Measurements from ENCODE around the gene STXBP1. TPM values are rescaled to one million over a fixed set of nuclear protein-coding genes. Genes with fewer than 3 reads are reported as not detected.

The STXBP1 gene
- polyA plus RNA-seq, 2 of the 4 experiments (the other 2 are of a cell fraction), result 13.3 to 22.6 TPM

DNA sequence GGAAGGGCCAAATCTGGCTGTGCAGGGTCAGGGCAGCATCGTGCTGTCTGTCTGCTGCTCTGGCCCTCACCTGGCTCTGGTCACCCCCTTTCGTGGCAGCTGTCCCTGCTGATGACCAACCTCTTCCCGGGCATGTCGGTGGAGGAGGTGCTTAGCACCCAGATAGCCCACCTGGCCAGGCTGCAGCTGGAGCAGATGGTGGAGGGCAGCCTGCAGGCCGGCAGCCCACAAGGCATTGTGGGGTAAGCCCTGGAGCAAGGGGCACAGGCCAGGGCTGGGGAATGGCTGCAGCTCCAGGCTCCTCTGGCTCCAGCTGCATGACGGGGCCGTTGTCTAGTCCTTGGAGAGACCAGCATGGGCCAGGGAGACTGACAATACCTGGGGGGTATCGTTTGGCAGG is 114.8 kb downstream of the STXBP1 start:
- WGBS (ENCODE audit: missing lambda C conversion rate), result 75% methylated on average over 8 of the region's 8 CpGs
- H3K4me1 ChIP-seq, result peaks cover 7% of the 10 kb centered on the region
- TF ChIP-seq RCOR1 (IDR thresholded peaks at IDR 0.05; ENCODE audit: low read depth, low read length), result no peak
- TF ChIP-seq TP53 (CRISPR knock-in tag; IDR thresholded peaks at IDR 0.05), result no peak
- no peak for TF ChIP-seq EP300 (IDR thresholded peaks at IDR 0.05)
- no peak for ATAC-seq
- H3K4me2 ChIP-seq, result no peak overlapping the region
- no peak overlapping the region for H3K4me3 ChIP-seq
- no peak for FAIRE-seq
- CTCF ChIA-PET, result interaction anchor here (1.0 to 15.7 kb wide), 4 partner anchors 7 to 143 kb away, joined by 3 to 243 read pairs (median 42); partner anchors contain the start of gene TOR2A
- no peaks in the 10 kb centered on the region for H3K9me3 ChIP-seq
- no peak overlapping the region for H3K27ac ChIP-seq
- POLR2A ChIA-PET, result no interaction called here
- no peak for DNase-seq (ENCODE audit: low read depth in 1 of 2, low spot score in 1 of 2)

DNA sequence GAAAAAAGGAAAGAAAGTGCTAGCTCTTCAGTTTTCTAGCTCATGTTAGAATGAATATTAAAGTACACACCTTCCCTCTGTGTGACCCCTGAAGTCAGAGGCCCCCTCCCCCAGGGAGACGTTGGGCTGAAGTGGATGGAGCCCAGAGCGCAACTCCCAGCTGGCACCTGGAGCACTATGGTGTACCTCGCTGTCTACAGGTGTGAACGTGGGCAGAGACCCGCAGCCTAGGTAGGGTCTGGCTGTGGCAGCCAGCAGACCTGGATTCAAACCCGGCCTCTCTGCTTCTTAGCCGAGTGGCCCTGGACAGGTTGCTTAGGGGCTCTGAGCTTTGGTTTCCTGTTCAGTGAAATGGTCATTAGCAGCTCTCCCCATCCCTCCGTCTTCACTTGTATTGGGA is 116.7 kb downstream of the STXBP1 start:
- DNase-seq (ENCODE audit: low read depth in 1 of 2, low spot score in 1 of 2) (no peak), FAIRE-seq (no peak), ATAC-seq (no peak)
- Histone ChIP-seq H3K9me3 (no peaks in the 10 kb centered on the region), H3K4me1 (no peaks in the 10 kb centered on the region), H3K27ac (no peak overlapping the region), H3K4me3 (no peak overlapping the region), H3K4me2 (no peak overlapping the region)
- ChIA-PET CTCF (interaction anchor here (0.9 to 15.7 kb wide), 8 partner anchors 8 to 224 kb away, joined by 3 to 243 read pairs (median 5); partner anchors contain the start of gene CDK9), POLR2A (no interaction called here)
- WGBS (ENCODE audit: missing lambda C conversion rate), result 86% methylated on average over 8 of the region's 8 CpGs
- TF ChIP-seq, protein P1, sequence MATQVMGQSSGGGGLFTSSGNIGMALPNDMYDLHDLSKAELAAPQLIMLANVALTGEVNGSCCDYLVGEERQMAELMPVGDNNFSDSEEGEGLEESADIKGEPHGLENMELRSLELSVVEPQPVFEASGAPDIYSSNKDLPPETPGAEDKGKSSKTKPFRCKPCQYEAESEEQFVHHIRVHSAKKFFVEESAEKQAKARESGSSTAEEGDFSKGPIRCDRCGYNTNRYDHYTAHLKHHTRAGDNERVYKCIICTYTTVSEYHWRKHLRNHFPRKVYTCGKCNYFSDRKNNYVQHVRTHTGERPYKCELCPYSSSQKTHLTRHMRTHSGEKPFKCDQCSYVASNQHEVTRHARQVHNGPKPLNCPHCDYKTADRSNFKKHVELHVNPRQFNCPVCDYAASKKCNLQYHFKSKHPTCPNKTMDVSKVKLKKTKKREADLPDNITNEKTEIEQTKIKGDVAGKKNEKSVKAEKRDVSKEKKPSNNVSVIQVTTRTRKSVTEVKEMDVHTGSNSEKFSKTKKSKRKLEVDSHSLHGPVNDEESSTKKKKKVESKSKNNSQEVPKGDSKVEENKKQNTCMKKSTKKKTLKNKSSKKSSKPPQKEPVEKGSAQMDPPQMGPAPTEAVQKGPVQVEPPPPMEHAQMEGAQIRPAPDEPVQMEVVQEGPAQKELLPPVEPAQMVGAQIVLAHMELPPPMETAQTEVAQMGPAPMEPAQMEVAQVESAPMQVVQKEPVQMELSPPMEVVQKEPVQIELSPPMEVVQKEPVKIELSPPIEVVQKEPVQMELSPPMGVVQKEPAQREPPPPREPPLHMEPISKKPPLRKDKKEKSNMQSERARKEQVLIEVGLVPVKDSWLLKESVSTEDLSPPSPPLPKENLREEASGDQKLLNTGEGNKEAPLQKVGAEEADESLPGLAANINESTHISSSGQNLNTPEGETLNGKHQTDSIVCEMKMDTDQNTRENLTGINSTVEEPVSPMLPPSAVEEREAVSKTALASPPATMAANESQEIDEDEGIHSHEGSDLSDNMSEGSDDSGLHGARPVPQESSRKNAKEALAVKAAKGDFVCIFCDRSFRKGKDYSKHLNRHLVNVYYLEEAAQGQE (IDR thresholded peaks at IDR 0.05), result no peak
- TF ChIP-seq, protein P2, sequence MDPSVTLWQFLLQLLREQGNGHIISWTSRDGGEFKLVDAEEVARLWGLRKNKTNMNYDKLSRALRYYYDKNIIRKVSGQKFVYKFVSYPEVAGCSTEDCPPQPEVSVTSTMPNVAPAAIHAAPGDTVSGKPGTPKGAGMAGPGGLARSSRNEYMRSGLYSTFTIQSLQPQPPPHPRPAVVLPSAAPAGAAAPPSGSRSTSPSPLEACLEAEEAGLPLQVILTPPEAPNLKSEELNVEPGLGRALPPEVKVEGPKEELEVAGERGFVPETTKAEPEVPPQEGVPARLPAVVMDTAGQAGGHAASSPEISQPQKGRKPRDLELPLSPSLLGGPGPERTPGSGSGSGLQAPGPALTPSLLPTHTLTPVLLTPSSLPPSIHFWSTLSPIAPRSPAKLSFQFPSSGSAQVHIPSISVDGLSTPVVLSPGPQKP (IDR thresholded peaks at IDR 0.05; ENCODE audit: low read depth, low read length), result no peak
- no peak for TF ChIP-seq JUN (IDR thresholded peaks at IDR 0.05)
- TF ChIP-seq, protein P3, sequence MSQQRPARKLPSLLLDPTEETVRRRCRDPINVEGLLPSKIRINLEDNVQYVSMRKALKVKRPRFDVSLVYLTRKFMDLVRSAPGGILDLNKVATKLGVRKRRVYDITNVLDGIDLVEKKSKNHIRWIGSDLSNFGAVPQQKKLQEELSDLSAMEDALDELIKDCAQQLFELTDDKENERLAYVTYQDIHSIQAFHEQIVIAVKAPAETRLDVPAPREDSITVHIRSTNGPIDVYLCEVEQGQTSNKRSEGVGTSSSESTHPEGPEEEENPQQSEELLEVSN (IDR thresholded peaks at IDR 0.05; ENCODE audit: borderline replicate concordance, low read depth), result no peak
- no peak for TF ChIP-seq NR3C1 (IDR thresholded peaks at IDR 0.05)
- no peak for TF ChIP-seq MYC (IDR thresholded peaks at IDR 0.05; ENCODE audit: borderline replicate concordance, low read length)
- TF ChIP-seq KDM1A (IDR thresholded peaks at IDR 0.05; ENCODE audit: low read depth), result no peak
- no peak for TF ChIP-seq MAFK (IDR thresholded peaks at IDR 0.05; ENCODE audit: partially characterized antibody)
- TF ChIP-seq MAZ (IDR thresholded peaks at IDR 0.05; ENCODE audit: borderline replicate concordance, low read depth, low read length), result no peak
- no peak for TF ChIP-seq TP53 (CRISPR knock-in tag; IDR thresholded peaks at IDR 0.05)
- no peak for TF ChIP-seq USF2 (IDR thresholded peaks at IDR 0.05)
- no peak for TF ChIP-seq SREBF2 (IDR thresholded peaks at IDR 0.05)
- TF ChIP-seq, protein P4, sequence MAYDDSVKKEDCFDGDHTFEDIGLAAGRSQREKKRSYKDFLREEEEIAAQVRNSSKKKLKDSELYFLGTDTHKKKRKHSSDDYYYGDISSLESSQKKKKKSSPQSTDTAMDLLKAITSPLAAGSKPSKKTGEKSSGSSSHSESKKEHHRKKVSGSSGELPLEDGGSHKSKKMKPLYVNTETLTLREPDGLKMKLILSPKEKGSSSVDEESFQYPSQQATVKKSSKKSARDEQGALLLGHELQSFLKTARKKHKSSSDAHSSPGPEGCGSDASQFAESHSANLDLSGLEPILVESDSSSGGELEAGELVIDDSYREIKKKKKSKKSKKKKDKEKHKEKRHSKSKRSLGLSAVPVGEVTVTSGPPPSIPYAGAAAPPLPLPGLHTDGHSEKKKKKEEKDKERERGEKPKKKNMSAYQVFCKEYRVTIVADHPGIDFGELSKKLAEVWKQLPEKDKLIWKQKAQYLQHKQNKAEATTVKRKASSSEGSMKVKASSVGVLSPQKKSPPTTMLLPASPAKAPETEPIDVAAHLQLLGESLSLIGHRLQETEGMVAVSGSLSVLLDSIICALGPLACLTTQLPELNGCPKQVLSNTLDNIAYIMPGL (CRISPR knock-in tag; IDR thresholded peaks at IDR 0.05; ENCODE audit: borderline replicate concordance), result no peak
- TF ChIP-seq, protein P5, sequence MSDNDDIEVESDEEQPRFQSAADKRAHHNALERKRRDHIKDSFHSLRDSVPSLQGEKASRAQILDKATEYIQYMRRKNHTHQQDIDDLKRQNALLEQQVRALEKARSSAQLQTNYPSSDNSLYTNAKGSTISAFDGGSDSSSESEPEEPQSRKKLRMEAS (IDR thresholded peaks at IDR 0.05), result no peak
- TF ChIP-seq RFX5 (IDR thresholded peaks at IDR 0.05), result no peak
- no peak for TF ChIP-seq SMC3 (IDR thresholded peaks at IDR 0.05)
- no peak for TF ChIP-seq POLR2A (IDR thresholded peaks at IDR 0.05; ENCODE audit: low read length)
